Peyer's patch (tissue), 4 donors: ENCODE data around the gene KAZN. TPM values are rescaled to one million over a fixed set of nuclear protein-coding genes. Genes with fewer than 3 reads are reported as not detected.

Source experiments
- DNase-seq, 3 donors: peaks; one replicate each; pipeline ENCODE4 v3.0.0-alpha.2; 2017 to 2019
- H3K27ac ChIP-seq, 4 donors: fragments of 200-600 bp; sonication (generic); one replicate each; pipeline ENCODE4 v1.5.1; 2016 to 2019
- H3K27me3 ChIP-seq, 2 donors: fragments of 200-600 bp; sonication (generic); one replicate each; pipeline ENCODE4 v1.5.1; 2019
- H3K36me3 ChIP-seq, 3 donors: fragments of 200-600 bp; sonication (generic); one replicate each; pipeline ENCODE4 v1.5.1; 2016 to 2019
- H3K4me1 ChIP-seq, 4 donors: fragments of 200-600 bp; sonication (generic); one replicate each; pipeline ENCODE4 v1.5.1; 2016 to 2019
- H3K4me3 ChIP-seq, 4 donors: fragments of 200-600 bp; sonication (generic); 1 replicate in 3 of 4; 2 replicates in 1 of 4; pipeline ENCODE4 v1.5.1; 2016 to 2019; ENCODE audit warnings: mild to moderate bottlenecking in 1 of 4
- H3K9me3 ChIP-seq, 4 donors: fragments of 200-600 bp; sonication (generic); one replicate each; pipeline ENCODE4 v1.5.1; 2016 to 2019; ENCODE audit warnings: mild to moderate bottlenecking in 1 of 4
- CTCF ChIP-seq, 6 experiments: fragments of 450-650 bp in 4 of 6; fragments of 200-600 bp in 2 of 6; sonication (generic) in 1 of 6; IDR thresholded peaks; one replicate each; pipeline ENCODE4 v1.5.1; 2017 to 2019; ENCODE audit warnings: antibody characterized with exemption in 6 of 6, mild to moderate bottlenecking in 3 of 6, moderate library complexity in 1 of 6
- POLR2A ChIP-seq, 2 donors: fragments of 450-650 bp; IDR thresholded peaks; one replicate each; pipeline ENCODE4 v1.5.1; 2017; ENCODE audit warnings: antibody characterized with exemption in 2 of 2, mild to moderate bottlenecking in 2 of 2, moderate library complexity in 2 of 2
- total RNA-seq, 4 donors: library from RNA; depleted of rRNA; stranded (reverse); fragments of >200 nt; gene quantifications; one replicate each; pipeline ENCODE4 v1.1.0, GENCODE V29; 2016

The KAZN gene
- total RNA-seq, 4 donors from 2014 or later = 14.9 to 25.5 (median 21.7) TPM

GRCh38 chr1:14780271-14780670 lies 181.8 kb downstream of the KAZN start:
- Histone ChIP-seq H3K27ac (no peak overlapping the region), H3K27me3 (no peaks in the 10 kb centered on the region), H3K36me3 (no peaks in the 10 kb centered on the region), H3K9me3 (no peaks in the 10 kb centered on the region), H3K4me1 (no peaks in the 10 kb centered on the region), H3K4me3 (no peak overlapping the region)
- DNase-seq = no peak
- no peak for TF ChIP-seq CTCF (IDR thresholded peaks at IDR 0.05)
- no peak for TF ChIP-seq POLR2A (IDR thresholded peaks at IDR 0.05)

GRCh38 chr1:14781811-14782210 lies 183.3 kb downstream of the KAZN start:
- Histone ChIP-seq H3K27me3 (no peaks in the 10 kb centered on the region), H3K9me3 (no peaks in the 10 kb centered on the region), H3K27ac (no peak overlapping the region), H3K4me1 (no peaks in the 10 kb centered on the region), H3K4me3 (no peak overlapping the region), H3K36me3 (no peaks in the 10 kb centered on the region)
- no peak for DNase-seq
- TF ChIP-seq POLR2A (IDR thresholded peaks at IDR 0.05) (no peak), CTCF (IDR thresholded peaks at IDR 0.05) (no peak)

GRCh38 chr1:14782741-14783591 lies 184.5 kb downstream of the KAZN start:
- DNase-seq = no peak
- Histone ChIP-seq H3K4me1 (no peaks in the 10 kb centered on the region), H3K27ac (no peak overlapping the region), H3K27me3 (no peaks in the 10 kb centered on the region), H3K9me3 (no peaks in the 10 kb centered on the region), H3K36me3 (no peaks in the 10 kb centered on the region), H3K4me3 (no peak overlapping the region)
- TF ChIP-seq CTCF (IDR thresholded peaks at IDR 0.05) = no peak
- no peak for TF ChIP-seq POLR2A (IDR thresholded peaks at IDR 0.05)

GRCh38 chr1:14783592-14783886 lies 185.1 kb downstream of the KAZN start:
- TF ChIP-seq POLR2A (IDR thresholded peaks at IDR 0.05) (no peak), CTCF (IDR thresholded peaks at IDR 0.05) (no peak)
- Histone ChIP-seq H3K27ac (no peak overlapping the region), H3K9me3 (no peaks in the 10 kb centered on the region), H3K4me3 (no peak overlapping the region), H3K4me1 (no peaks in the 10 kb centered on the region), H3K27me3 (no peaks in the 10 kb centered on the region), H3K36me3 (no peaks in the 10 kb centered on the region)
- DNase-seq = no peak

GRCh38 chr1:14784790-14785773 lies 186.6 kb downstream of the KAZN start:
- H3K27me3 ChIP-seq = no peaks in the 10 kb centered on the region
- H3K4me3 ChIP-seq = no peak overlapping the region
- H3K36me3 ChIP-seq = no peaks in the 10 kb centered on the region
- DNase-seq = no peak
- no peaks in the 10 kb centered on the region for H3K9me3 ChIP-seq
- TF ChIP-seq CTCF (IDR thresholded peaks at IDR 0.05) = no peak
- TF ChIP-seq POLR2A (IDR thresholded peaks at IDR 0.05) = no peak
- H3K27ac ChIP-seq = no peak overlapping the region
- H3K4me1 ChIP-seq = no peaks in the 10 kb centered on the region
